GM23338 (cell line): ENCODE results near the gene TOMM6. TPM values are rescaled to one million over a fixed set of nuclear protein-coding genes. Genes with fewer than 3 reads are reported as not detected.

Source experiments
- ATAC-seq: fragments of 200-7000 bp; cut with Tn5 transposase; 3 replicates; pipeline ENCODE4 v1.9.1; 2020
- DNase-seq: peaks from one replicate; pipeline ENCODE4 v3.0.0-alpha.2; 2015; ENCODE audit warnings: low spot score
- H2AFZ ChIP-seq: fragments of 200-600 bp; sonication (generic); 2 replicates; pipeline ENCODE4 v1.8.0; 2016; ENCODE audit warnings: antibody characterized with exemption, mild to moderate bottlenecking, moderate library complexity
- H3F3A ChIP-seq: fragments of 200-600 bp; sonication (generic); replicated peaks from 2 replicates; pipeline ENCODE4 v1.8.0; 2017; ENCODE audit warnings: antibody characterized with exemption, mixed run types, low read depth
- H3K27ac ChIP-seq: fragments of 200-600 bp; sonication (generic); 2 replicates; pipeline ENCODE4 v1.6.1; 2016; ENCODE audit warnings: low read depth
- H3K27me3 ChIP-seq: fragments of 200-600 bp; sonication (generic); 2 replicates; pipeline ENCODE4 v1.8.0; 2016; ENCODE audit warnings: mild to moderate bottlenecking, mixed run types, moderate library complexity; ENCODE audit not compliant: insufficient read depth
- H3K36me3 ChIP-seq: fragments of 200-600 bp; sonication (generic); 2 replicates; pipeline ENCODE4 v1.8.0; 2016; ENCODE audit warnings: mild to moderate bottlenecking; ENCODE audit not compliant: insufficient read depth
- H3K4me1 ChIP-seq: fragments of 200-600 bp; sonication (generic); 2 replicates; pipeline ENCODE4 v1.8.0; 2016; ENCODE audit warnings: mild to moderate bottlenecking, moderate library complexity; ENCODE audit not compliant: insufficient read depth
- H3K4me2 ChIP-seq: fragments of 200-600 bp; sonication (generic); 2 replicates; pipeline ENCODE4 v1.7.1; 2017; ENCODE audit warnings: mixed run types
- H3K4me3 ChIP-seq: fragments of 200-600 bp; sonication (generic); 2 replicates; pipeline ENCODE4 v1.6.1; 2016; ENCODE audit warnings: mixed run types
- H3K79me2 ChIP-seq: fragments of 200-600 bp; sonication (generic); replicated peaks from 2 replicates; pipeline ENCODE4 v1.8.0; 2017; ENCODE audit warnings: mild to moderate bottlenecking; ENCODE audit not compliant: insufficient read depth
- H3K9me2 ChIP-seq: fragments of 200-600 bp; sonication (generic); 2 replicates; pipeline ENCODE4 v1.8.0; 2017; ENCODE audit not compliant: insufficient read depth
- H4K20me1 ChIP-seq: fragments of 200-600 bp; sonication (generic); replicated peaks from 2 replicates; pipeline ENCODE4 v1.8.0; 2017; ENCODE audit warnings: mild to moderate bottlenecking; ENCODE audit not compliant: insufficient read depth
- H3K27ac Mint-ChIP-seq: 2 replicates; pipeline ENCODE4 v1.8.0; 2020; ENCODE audit warnings: inconsistent platforms, mild to moderate bottlenecking, moderate library complexity, mixed read lengths
- H3K27me3 Mint-ChIP-seq: 3 replicates; pipeline ENCODE4 v1.8.0; 2022; ENCODE audit warnings: low read depth, mild to moderate bottlenecking, moderate library complexity, mixed read lengths, inconsistent platforms; ENCODE audit not compliant: insufficient read depth, poor library complexity
- H3K36me3 Mint-ChIP-seq: 3 replicates; pipeline ENCODE4 v1.8.0; 2021; ENCODE audit warnings: low read depth, mild to moderate bottlenecking, inconsistent platforms, moderate library complexity, mixed read lengths
- H3K4me1 Mint-ChIP-seq: 3 replicates; pipeline ENCODE4 v1.8.0; 2020; ENCODE audit warnings: mild to moderate bottlenecking, inconsistent platforms, mixed read lengths
- H3K4me3 Mint-ChIP-seq: 3 replicates; pipeline ENCODE4 v1.8.0; 2021; ENCODE audit warnings: moderate library complexity, mild to moderate bottlenecking, inconsistent platforms, mixed read lengths
- H3K9me3 Mint-ChIP-seq: 3 replicates; pipeline ENCODE4 v1.8.0; 2020; ENCODE audit warnings: moderate library complexity, mild to moderate bottlenecking, inconsistent platforms, mixed read lengths
- CREB1 ChIP-seq: fragments of 250-450 bp; sonication (Bioruptor Pico); IDR thresholded peaks from 2 replicates; pipeline ENCODE4 v1.5.0; 2020; ENCODE audit warnings: low read depth, mild to moderate bottlenecking, moderate library complexity
- EZH2 ChIP-seq: fragments of 200-600 bp; sonication (generic); IDR thresholded peaks from one replicate; pipeline ENCODE4 v1.8.0; 2017; ENCODE audit warnings: antibody characterized with exemption, mild to moderate bottlenecking, low read depth; ENCODE audit not compliant: unreplicated experiment
- EZH2phosphoT487 ChIP-seq: fragments of 200-600 bp; sonication (generic); IDR thresholded peaks from one replicate; pipeline ENCODE4 v1.8.1; 2018; ENCODE audit warnings: antibody characterized with exemption; ENCODE audit not compliant: unreplicated experiment
- JUNB ChIP-seq: IDR thresholded peaks from one replicate; pipeline ENCODE4 v1.6.1; 2016; ENCODE audit warnings: antibody characterized with exemption; ENCODE audit not compliant: unreplicated experiment
- NANOG ChIP-seq: IDR thresholded peaks from 2 replicates; pipeline ENCODE4 v1.6.1; 2016; ENCODE audit warnings: antibody characterized with exemption, borderline replicate concordance
- POLR2AphosphoS5 ChIP-seq: IDR thresholded peaks from 2 replicates; pipeline ENCODE4 v1.6.1; 2016; ENCODE audit warnings: antibody characterized with exemption, low read depth
- REST ChIP-seq: IDR thresholded peaks from one replicate; pipeline ENCODE4 v1.6.1; 2018; ENCODE audit warnings: antibody characterized with exemption; ENCODE audit not compliant: unreplicated experiment
- STAT1 ChIP-seq: IDR thresholded peaks from one replicate; pipeline ENCODE4 v1.6.1; 2016; ENCODE audit warnings: antibody characterized with exemption; ENCODE audit not compliant: unreplicated experiment
- ZNF114 ChIP-seq: fragments of 250-450 bp; sonication (Bioruptor Pico); IDR thresholded peaks from 2 replicates; pipeline ENCODE4 v1.5.0; 2020; ENCODE audit warnings: mild to moderate bottlenecking, moderate library complexity
- ZNF331 ChIP-seq: fragments of 250-450 bp; sonication (Bioruptor Pico); IDR thresholded peaks from 2 replicates; pipeline ENCODE4 v1.5.0; 2020; ENCODE audit warnings: low read depth, mild to moderate bottlenecking, moderate library complexity
- ZNF462 ChIP-seq: fragments of 250-450 bp; sonication (Bioruptor Pico); IDR thresholded peaks from 2 replicates; pipeline ENCODE4 v1.5.0; 2020; ENCODE audit warnings: mild to moderate bottlenecking, moderate library complexity
- polyA plus RNA-seq: library from polyadenylated mRNA; unstranded; fragments of >200 nt; fragmentation: Nextera tagmentation; extraction: Ambion mirVana; gene quantifications from 2 replicates; pipeline ENCODE4 v1.2.1, GENCODE V29; 2016
- total RNA-seq: library from RNA; depleted of rRNA; stranded (reverse); fragments of >200 nt; shearing (Covaris generic); gene quantifications from 2 replicates; pipeline ENCODE4 v1.2.3, GENCODE V29; 2014
- TF ChIP-seq, protein P1 (sequence below): IDR thresholded peaks from 2 replicates; pipeline ENCODE4 v1.6.1; 2016; ENCODE audit warnings: antibody characterized with exemption
- TF ChIP-seq, protein P2 (sequence below), 2 experiments: fragments of 200-600 bp in 1 of 2; sonication (generic) in 1 of 2; conservative IDR thresholded peaks; 2 replicates each; pipeline versions ENCODE4 v1.5.1 to v1.6.1; 2016 to 2017; ENCODE audit warnings: antibody characterized with exemption in 2 of 2, low read depth in 2 of 2, mild to moderate bottlenecking in 2 of 2, moderate library complexity in 1 of 2

Gene TOMM6
- total and polyA plus RNA-seq, 2 experiments from 2014 or later = 195 to 372 TPM

DNA sequence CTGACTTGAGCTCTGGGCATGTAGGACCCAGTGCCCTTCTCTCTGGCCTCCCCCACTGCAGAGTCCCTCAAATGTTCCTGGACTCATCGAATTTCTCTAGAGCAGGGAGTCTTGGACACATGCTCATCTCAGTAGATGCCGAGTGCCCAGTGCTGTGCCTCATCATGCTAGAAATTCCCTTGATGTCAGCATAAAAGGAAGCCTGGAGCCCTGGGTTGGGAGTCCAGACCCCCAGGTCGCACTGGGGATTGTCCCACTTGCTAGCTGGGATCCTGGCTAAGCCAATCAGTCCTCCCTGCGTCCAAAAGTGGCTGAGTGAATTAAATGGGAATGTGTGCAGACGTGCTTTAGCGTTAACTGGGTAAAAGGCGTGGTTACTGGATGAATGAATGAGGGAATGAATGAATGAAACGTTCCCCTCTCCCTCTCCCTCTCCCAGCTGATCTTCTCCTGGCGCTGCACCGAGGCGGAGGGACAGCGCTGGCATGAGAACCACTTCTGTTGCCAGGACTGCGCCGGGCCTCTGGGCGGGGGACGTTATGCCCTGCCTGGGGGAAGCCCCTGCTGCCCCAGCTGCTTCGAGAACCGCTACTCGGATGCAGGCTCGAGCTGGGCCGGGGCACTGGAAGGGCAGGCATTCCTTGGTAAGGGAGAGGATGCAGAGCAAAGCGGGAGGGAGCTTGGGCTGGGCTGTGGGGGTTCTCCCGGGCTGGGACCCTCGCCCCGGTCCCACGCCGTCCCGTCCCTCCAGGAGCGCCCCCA is 1.6 kb upstream of the TOMM6 start:
- H2AFZ ChIP-seq = no peak overlapping the region
- peaks cover 53% of the 10 kb centered on the region for H3K27me3 ChIP-seq
- peaks cover 10% of the 10 kb centered on the region; the same call in 1 of the 2 replicates for H3F3A ChIP-seq
- ATAC-seq (peak; percentile 38), DNase-seq (peak; percentile 57)
- Mint-ChIP-seq H3K36me3 (peaks cover 26% of the 10 kb centered on the region), H3K27me3 (peaks cover 56% of the 10 kb centered on the region), H3K27ac (no peak overlapping the region), H3K4me3 (peak overlapping the region; percentile 94), H3K4me1 (peaks cover 23% of the 10 kb centered on the region), H3K9me3 (peaks cover 7% of the 10 kb centered on the region; the same call in 2 of the 3 replicates)
- H3K79me2 ChIP-seq = peaks cover 22% of the 10 kb centered on the region
- H3K4me1 ChIP-seq = peaks cover 22% of the 10 kb centered on the region
- TF ChIP-seq REST (no peak), EZH2 (no peak), ZNF114 (no peak), ZNF462 (no peak), CREB1 (CRISPR knock-in tag) (no peak), STAT1 (no peak), EZH2phosphoT487 (no peak), JUNB (no peak), NANOG (no peak), POLR2AphosphoS5 (no peak), ZNF331 (CRISPR knock-in tag) (no peak)
- TF ChIP-seq, protein P1, sequence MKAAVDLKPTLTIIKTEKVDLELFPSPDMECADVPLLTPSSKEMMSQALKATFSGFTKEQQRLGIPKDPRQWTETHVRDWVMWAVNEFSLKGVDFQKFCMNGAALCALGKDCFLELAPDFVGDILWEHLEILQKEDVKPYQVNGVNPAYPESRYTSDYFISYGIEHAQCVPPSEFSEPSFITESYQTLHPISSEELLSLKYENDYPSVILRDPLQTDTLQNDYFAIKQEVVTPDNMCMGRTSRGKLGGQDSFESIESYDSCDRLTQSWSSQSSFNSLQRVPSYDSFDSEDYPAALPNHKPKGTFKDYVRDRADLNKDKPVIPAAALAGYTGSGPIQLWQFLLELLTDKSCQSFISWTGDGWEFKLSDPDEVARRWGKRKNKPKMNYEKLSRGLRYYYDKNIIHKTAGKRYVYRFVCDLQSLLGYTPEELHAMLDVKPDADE = no peak
- TF ChIP-seq, protein P2, sequence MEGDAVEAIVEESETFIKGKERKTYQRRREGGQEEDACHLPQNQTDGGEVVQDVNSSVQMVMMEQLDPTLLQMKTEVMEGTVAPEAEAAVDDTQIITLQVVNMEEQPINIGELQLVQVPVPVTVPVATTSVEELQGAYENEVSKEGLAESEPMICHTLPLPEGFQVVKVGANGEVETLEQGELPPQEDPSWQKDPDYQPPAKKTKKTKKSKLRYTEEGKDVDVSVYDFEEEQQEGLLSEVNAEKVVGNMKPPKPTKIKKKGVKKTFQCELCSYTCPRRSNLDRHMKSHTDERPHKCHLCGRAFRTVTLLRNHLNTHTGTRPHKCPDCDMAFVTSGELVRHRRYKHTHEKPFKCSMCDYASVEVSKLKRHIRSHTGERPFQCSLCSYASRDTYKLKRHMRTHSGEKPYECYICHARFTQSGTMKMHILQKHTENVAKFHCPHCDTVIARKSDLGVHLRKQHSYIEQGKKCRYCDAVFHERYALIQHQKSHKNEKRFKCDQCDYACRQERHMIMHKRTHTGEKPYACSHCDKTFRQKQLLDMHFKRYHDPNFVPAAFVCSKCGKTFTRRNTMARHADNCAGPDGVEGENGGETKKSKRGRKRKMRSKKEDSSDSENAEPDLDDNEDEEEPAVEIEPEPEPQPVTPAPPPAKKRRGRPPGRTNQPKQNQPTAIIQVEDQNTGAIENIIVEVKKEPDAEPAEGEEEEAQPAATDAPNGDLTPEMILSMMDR (conservative IDR thresholded peaks at IDR 0.05; ENCODE audit: low read depth in 2 of 2) = no peak
- H3K27ac ChIP-seq = no peak overlapping the region
- no peaks in the 10 kb centered on the region for H3K9me2 ChIP-seq
- H4K20me1 ChIP-seq = peaks cover 5% of the 10 kb centered on the region; the same call in 1 of the 2 replicates
- peaks cover 16% of the 10 kb centered on the region; the same call in 1 of the 2 replicates for H3K36me3 ChIP-seq
- peak overlapping the region; percentile 100 for H3K4me3 ChIP-seq
- peak overlapping the region; percentile 100 for H3K4me2 ChIP-seq
